Loucy (cell line): ENCODE results near the gene ZNF521.

Experiments
- H2AFZ ChIP-seq: fragments of 200-600 bp; sonication (generic); 2 replicates; pipeline ENCODE4 v1.6.0; 2016; ENCODE audit warnings: antibody characterized with exemption, mild to moderate bottlenecking, low read length, moderate library complexity
- H3F3A ChIP-seq: fragments of 200-600 bp; 2 replicates; pipeline ENCODE4 v1.6.0; 2016; ENCODE audit warnings: antibody characterized with exemption, low read depth, mild to moderate bottlenecking
- H3K27me3 ChIP-seq: fragments of 200-600 bp; sonication (generic); 2 replicates; pipeline ENCODE4 v1.6.1; 2014; ENCODE audit warnings: low read length, mild to moderate bottlenecking; ENCODE audit not compliant: insufficient read depth, poor library complexity, severe bottlenecking
- H3K36me3 ChIP-seq: fragments of 200-600 bp; sonication (generic); 2 replicates; pipeline ENCODE4 v1.6.1; 2016; ENCODE audit warnings: low read length; ENCODE audit not compliant: insufficient read depth
- H3K4me1 ChIP-seq: fragments of 200-600 bp; sonication (generic); 2 replicates; pipeline ENCODE4 v1.5.1; 2014; ENCODE audit warnings: low read length, mild to moderate bottlenecking; ENCODE audit not compliant: insufficient read depth, poor library complexity, severe bottlenecking
- H3K4me2 ChIP-seq: fragments of 200-600 bp; sonication (generic); 2 replicates; pipeline ENCODE4 v1.6.0; 2014; ENCODE audit warnings: antibody characterized with exemption, low read length, low read depth, mild to moderate bottlenecking; ENCODE audit not compliant: poor library complexity, severe bottlenecking
- H3K4me3 ChIP-seq: fragments of 200-600 bp; sonication (generic); 2 replicates; pipeline ENCODE4 v1.5.1; 2014; ENCODE audit warnings: low read length, mild to moderate bottlenecking, mixed read lengths; ENCODE audit not compliant: poor library complexity, severe bottlenecking
- H3K79me2 ChIP-seq: fragments of 200-600 bp; sonication (generic); 2 replicates; pipeline ENCODE4 v1.6.1; 2014; ENCODE audit warnings: low read length; ENCODE audit not compliant: insufficient read depth
- H3K9ac ChIP-seq: fragments of 200-600 bp; sonication (generic); 2 replicates; pipeline ENCODE4 v1.6.0; 2014; ENCODE audit warnings: mild to moderate bottlenecking, low read depth, low read length, moderate library complexity; ENCODE audit not compliant: poor library complexity, severe bottlenecking
- H3K9me2 ChIP-seq: fragments of 200-600 bp; sonication (generic); replicated peaks from 2 replicates; pipeline ENCODE4 v1.6.1; 2016; ENCODE audit warnings: low read depth, low read length, mixed read lengths
- H3K9me3 ChIP-seq: fragments of 200-600 bp; sonication (generic); 2 replicates; pipeline ENCODE4 v1.6.1; 2014; ENCODE audit warnings: mild to moderate bottlenecking, antibody characterized with exemption, low read length, low read depth; ENCODE audit not compliant: insufficient read depth
- H4K20me1 ChIP-seq: fragments of 200-600 bp; sonication (generic); 2 replicates; pipeline ENCODE4 v1.6.0; 2014; ENCODE audit warnings: antibody characterized with exemption, low read length, mild to moderate bottlenecking; ENCODE audit not compliant: insufficient read depth, poor library complexity, severe bottlenecking
- EZH2phosphoT487 ChIP-seq: fragments of 200-600 bp; IDR thresholded peaks from 2 replicates; pipeline ENCODE4 v1.6.1; 2018; ENCODE audit warnings: antibody characterized with exemption, mild to moderate bottlenecking, moderate library complexity, borderline replicate concordance
- TF ChIP-seq, protein P1 (sequence below): fragments of 200-600 bp; sonication (generic); conservative IDR thresholded peaks from 2 replicates; pipeline ENCODE4 v1.5.1; 2014; ENCODE audit warnings: mild to moderate bottlenecking, antibody characterized with exemption, low read length

Gene ZNF521

DNA sequence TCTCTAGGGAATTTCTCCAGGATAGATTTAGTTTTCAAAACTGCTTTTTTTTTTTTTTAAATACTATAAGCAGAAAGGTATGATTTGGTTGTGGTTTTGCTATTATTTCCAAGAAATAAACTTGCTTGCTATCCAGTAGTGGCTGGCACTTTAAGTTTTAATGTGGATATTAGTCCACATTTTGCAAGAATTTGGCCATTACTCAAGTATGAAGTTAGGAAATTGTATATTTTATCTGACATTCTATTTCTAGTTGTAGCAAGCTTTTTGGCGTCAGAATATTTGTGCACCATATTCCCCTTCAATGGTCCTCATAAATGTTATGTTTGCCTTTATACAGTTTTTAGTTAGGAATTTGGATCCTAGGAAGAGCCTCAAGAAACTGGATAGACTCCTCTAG is 226.3 kb downstream of the ZNF521 start:
- H3K9me2 ChIP-seq, result no peaks in the 10 kb centered on the region
- H3K4me3 ChIP-seq, result no peak overlapping the region
- H3K4me2 ChIP-seq, result no peak overlapping the region
- H3K27me3 ChIP-seq, result no peaks in the 10 kb centered on the region
- TF ChIP-seq EZH2phosphoT487, result no peak
- TF ChIP-seq, protein P1, sequence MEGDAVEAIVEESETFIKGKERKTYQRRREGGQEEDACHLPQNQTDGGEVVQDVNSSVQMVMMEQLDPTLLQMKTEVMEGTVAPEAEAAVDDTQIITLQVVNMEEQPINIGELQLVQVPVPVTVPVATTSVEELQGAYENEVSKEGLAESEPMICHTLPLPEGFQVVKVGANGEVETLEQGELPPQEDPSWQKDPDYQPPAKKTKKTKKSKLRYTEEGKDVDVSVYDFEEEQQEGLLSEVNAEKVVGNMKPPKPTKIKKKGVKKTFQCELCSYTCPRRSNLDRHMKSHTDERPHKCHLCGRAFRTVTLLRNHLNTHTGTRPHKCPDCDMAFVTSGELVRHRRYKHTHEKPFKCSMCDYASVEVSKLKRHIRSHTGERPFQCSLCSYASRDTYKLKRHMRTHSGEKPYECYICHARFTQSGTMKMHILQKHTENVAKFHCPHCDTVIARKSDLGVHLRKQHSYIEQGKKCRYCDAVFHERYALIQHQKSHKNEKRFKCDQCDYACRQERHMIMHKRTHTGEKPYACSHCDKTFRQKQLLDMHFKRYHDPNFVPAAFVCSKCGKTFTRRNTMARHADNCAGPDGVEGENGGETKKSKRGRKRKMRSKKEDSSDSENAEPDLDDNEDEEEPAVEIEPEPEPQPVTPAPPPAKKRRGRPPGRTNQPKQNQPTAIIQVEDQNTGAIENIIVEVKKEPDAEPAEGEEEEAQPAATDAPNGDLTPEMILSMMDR, result no peak
- no peaks in the 10 kb centered on the region; the same call in 1 of the 2 replicates for H3F3A ChIP-seq
- no peaks in the 10 kb centered on the region for H3K9me3 ChIP-seq
- H3K4me1 ChIP-seq, result no peaks in the 10 kb centered on the region
- no peaks in the 10 kb centered on the region for H3K79me2 ChIP-seq
- H3K36me3 ChIP-seq, result no peaks in the 10 kb centered on the region; the same call in 1 of the 2 replicates
- no peaks in the 10 kb centered on the region for H4K20me1 ChIP-seq
- no peak overlapping the region for H3K9ac ChIP-seq
- no peak overlapping the region for H2AFZ ChIP-seq

DNA sequence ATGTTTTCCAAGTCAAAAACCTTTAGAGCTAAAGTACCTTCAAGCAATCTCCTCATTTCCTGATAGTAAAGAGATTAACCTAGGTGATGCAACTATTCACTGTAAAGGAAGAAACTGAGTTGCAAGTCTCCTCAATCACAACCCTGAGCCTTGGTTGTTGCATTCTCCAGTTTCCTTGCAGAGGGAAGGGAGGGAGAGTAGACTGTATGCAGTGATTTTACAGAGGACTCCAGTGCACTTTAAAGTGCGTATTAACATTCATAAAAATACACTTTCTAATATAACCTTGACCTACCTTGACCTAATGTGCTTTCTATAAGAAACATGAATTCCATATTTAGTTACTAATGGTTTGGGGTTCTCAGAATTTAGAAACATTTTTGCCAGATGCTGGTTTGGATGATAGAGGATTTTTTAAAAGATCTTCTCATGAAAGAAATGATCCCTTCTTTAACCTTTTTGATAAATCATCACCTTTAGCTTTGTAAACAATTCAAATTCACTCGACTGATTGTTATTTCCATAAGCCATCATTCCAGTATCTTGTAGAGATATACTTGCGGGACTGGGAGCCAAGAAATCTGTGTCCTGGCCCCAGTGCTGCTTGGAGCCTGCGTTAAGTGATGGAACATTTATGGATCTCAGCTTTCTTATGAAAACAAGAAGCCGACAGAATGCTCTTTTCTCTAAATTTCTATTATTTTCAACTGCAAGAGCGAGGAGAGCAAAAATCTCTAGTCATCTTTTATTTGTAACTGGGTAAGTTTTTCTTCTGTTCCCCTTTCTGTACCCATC is 228.3 kb downstream of the ZNF521 start:
- Histone ChIP-seq H3K79me2 (no peaks in the 10 kb centered on the region), H3K4me2 (no peak overlapping the region), H3K36me3 (0 out of 2 replicates have a peak, but pooled peaks cover 5% of the 10 kb centered on the region), H3K4me1 (no peaks in the 10 kb centered on the region), H3K4me3 (no peak overlapping the region), H3K9me3 (no peaks in the 10 kb centered on the region), H3K27me3 (no peaks in the 10 kb centered on the region), H3K9me2 (no peaks in the 10 kb centered on the region), H2AFZ (no peak overlapping the region), H4K20me1 (no peaks in the 10 kb centered on the region), H3F3A (no peaks in the 10 kb centered on the region; the same call in 1 of the 2 replicates), H3K9ac (no peak overlapping the region)
- TF ChIP-seq EZH2phosphoT487, result no peak
- TF ChIP-seq, protein P1, result no peak

DNA sequence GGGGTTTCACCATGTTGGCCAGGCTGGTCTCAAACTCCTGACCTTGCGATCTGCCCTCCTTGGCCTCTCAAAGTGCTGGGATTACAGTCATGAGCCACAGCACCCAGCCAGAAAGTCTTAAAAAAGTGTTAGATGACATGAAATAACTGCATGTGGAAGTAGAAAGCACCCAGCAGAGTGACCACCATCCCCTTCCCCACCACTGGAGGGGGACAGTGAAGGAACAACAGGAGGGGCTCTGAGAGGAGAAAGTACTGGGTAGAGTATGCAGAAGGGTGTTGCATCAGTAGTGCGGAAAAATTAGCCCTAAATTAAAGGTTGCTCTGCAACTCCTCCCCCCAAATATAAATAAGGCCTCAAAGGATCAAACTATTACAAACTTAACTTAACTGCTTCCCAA is 230.5 kb downstream of the ZNF521 start:
- Histone ChIP-seq H4K20me1 (no peaks in the 10 kb centered on the region), H3K4me2 (no peak overlapping the region), H3K4me3 (no peak overlapping the region), H3K9me2 (no peaks in the 10 kb centered on the region), H3K79me2 (no peaks in the 10 kb centered on the region), H3K9me3 (no peaks in the 10 kb centered on the region; the same call in 1 of the 2 replicates), H2AFZ (no peak overlapping the region), H3K9ac (no peak overlapping the region), H3K27me3 (no peaks in the 10 kb centered on the region), H3K4me1 (no peaks in the 10 kb centered on the region), H3F3A (no peaks in the 10 kb centered on the region; the same call in 1 of the 2 replicates), H3K36me3 (peaks cover 5% of the 10 kb centered on the region; the same call in 1 of the 2 replicates)
- no peak for TF ChIP-seq EZH2phosphoT487
- TF ChIP-seq, protein P1, result 0 out of 2 replicates have a peak, but pooled peaks have one; percentile 21
